ENCODE measurements around the gene DYTN.

GRCh38 chr2:206688453-206688852 is 29.7 kb downstream of the DYTN start:
- TF ChIP-seq EZH2phosphoT487 (IDR thresholded peaks at IDR 0.05; ENCODE audit: low read length): no peak
- TF ChIP-seq CTCF (IDR thresholded peaks at IDR 0.05; ENCODE audit: low read length): no peak
- no peak for TF ChIP-seq EZH2 (optimal IDR thresholded peaks at IDR 0.05; ENCODE audit: low read depth, low read length)

All from MM.1S (cell line).